Left lobe of liver (tissue), 2 donors: ENCODE measurements around the gene AQP2. TPM values are rescaled to one million over a fixed set of nuclear protein-coding genes. Genes with fewer than 3 reads are reported as not detected.

Experiments
- ATAC-seq: fragments of 200-7000 bp; cut with Tn5 transposase; one replicate; pipeline ENCODE4 v1.9.1; 2020; ENCODE audit warnings: mild to moderate bottlenecking, moderate library complexity
- DNase-seq: peaks from one replicate; pipeline ENCODE4 v3.0.0-alpha.2; 2020; ENCODE audit warnings: low spot score
- total RNA-seq: library from RNA; stranded (reverse); gene quantifications from one replicate; pipeline ENCODE4 v1.2.1, GENCODE V29; 2021
- donor health status: DM: no; HTN: no; CAD: no; lungs with moderate emphysema.
- donor health status: DM: no; HTN: yes; CAD: no.

The AQP2 gene
- total RNA-seq, 1 donor from 2014 or later = not detected

DNA sequence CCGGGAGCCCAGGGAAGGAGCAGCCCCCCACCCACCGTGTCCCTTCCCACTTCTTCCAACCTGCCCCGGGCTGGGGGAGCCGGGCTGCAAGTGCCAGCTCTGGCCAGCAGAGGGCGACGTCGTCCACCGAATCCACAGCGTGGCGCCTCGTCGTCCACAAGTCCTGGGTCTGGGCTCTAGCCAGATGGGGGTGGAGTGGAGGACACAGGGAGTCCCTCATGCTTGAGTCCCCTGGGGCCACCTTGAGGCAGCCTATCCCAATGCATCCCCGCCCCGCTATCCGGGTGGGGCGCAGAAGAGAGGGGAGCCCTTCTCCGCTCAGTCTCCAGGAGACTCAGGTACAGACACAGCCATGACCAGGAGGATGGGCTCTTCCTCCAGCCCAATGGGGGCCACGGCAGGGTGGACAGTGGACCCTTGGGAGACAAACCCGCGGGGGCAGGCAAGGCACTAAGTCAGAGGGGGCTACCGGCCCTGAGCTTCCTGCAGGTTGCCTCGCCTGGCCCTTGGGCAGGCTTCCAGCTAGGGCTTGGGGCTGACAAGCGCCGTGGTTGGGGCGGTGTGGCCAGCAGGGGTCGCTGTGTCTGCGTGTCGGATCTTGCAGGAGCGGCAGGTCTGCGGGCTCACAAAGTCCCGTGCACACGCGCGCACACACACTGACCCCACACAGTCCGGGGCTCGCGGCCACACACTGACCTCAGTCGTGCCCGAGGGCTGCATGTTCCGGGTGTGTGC, 16.7 kb downstream of the AQP2 start:
- peak; percentile 76 for ATAC-seq
- DNase-seq = peak; percentile 92

DNA sequence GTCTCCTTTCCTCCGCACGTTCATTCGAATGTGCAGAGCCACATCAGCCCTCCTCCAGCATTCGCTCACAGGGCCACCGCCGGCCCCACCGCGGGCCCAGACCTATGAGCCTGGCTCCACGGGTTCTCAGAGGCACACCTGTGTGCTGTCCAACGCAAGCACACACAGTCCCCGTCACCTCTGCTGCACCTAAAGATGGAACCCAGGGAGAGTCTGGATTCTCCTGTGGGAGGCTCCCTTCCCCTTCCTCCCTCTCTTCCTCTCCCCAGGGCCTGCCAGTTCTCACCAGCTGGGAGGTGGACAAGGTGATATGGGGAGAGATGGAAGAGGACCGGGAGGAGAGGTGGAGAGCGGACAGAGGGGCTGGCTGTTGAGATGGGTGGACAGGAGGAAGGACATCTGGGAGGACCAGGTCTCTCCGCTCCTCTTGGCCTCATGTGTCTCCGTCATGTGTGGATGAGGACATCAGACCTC, 17.3 kb downstream of the AQP2 start:
- no peak for DNase-seq
- no peak for ATAC-seq

DNA sequence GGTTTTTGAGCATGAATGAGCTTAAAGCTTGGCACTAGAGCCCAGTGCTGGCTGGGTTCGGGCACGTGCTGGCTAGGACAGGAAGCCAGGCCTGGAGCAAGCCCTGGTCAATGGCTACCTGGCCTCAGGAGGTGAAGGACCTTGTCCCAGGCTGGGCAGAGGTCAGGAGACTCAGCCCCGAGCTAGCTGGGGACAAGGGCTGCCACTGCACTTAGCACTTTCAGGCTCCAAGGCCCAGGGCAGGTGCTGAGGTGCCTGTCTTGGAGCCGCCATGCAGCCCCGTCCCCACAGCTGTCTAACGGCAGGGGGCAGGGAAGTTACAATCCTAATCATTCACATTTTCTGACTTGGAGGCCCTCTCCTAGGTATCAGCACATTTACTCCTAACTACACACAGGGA, 17.9 kb downstream of the AQP2 start:
- peak; percentile 71 for ATAC-seq
- DNase-seq = peak; percentile 91

DNA sequence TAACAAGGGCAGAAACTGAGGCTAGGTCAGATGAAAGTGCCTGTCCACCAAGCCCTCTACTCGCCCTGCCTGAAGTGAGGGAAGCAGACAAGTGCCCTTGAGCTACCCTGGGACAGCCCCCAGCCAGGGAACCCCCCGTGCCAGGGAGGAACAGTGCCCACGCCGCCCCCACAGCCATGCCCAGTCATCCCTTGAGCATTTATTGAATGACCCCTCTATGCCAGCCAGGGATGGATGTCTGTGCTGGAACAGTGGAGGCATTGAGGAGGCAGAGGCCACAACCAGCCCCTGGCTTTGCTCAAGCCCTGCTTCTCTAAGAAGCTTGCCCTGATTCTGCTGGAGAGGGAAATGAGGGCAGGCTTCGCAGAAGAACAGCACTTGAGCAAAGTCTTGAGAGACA, 18.5 kb downstream of the AQP2 start:
- DNase-seq (no peak), ATAC-seq (no peak)

DNA sequence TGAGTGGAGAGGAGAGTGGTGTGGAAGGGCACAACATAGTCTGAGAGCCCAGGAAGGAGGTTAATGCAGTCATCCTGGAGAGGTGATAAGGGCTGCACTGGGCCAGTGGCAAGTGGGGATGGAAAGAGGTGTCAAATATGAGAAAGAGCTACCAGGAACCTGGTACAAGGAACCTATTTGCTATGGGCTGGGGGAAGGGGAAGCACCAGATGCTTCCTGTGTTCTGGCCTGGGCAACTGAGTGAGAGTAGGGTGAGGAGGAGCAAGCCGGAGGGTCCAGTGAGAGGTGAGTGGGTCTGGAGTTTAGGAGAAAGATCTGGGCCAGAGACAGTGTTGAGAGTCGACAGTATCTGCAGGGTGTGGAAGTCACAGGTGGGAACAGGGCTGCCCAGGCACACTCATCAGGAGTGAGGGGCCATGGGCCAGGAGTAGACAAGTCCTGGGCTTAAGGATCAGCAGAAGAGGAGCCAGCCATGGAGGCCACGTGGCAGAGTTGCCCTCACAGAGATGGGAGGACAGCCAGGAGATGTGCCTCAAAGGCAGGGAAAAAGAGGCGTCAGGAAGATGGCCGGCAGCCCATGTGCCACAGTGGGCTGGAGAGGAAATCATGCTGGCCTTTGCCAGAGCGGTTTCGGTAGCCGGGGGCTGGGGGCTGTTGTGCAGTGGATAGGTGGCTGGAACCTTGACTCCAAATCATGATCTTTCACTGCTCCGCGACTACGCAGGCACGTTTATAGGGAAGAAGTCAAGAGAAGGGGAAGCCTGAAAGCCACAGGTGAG, 19.3 kb downstream of the AQP2 start:
- no peak for DNase-seq
- no peak for ATAC-seq

DNA sequence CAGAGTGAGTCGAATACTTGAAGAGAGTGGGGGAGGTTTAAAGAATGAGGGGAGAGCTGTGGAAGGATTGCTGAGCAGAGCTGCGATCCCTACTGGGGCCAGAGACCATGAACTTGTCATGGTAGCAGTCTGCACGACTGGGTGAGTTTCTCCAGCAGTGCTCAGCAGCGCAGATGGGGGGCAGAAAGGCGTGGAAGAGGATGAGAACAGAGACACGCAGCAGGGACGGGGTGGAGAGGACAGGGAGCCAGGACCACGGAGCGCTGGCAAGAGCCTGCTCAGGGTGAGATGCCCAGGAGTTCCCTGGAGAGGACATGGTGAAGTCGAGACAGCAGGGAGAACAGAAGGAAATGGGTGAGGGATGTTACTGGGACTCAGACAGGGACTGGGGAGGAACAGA, 20.1 kb downstream of the AQP2 start:
- DNase-seq (no peak), ATAC-seq (no peak)

DNA sequence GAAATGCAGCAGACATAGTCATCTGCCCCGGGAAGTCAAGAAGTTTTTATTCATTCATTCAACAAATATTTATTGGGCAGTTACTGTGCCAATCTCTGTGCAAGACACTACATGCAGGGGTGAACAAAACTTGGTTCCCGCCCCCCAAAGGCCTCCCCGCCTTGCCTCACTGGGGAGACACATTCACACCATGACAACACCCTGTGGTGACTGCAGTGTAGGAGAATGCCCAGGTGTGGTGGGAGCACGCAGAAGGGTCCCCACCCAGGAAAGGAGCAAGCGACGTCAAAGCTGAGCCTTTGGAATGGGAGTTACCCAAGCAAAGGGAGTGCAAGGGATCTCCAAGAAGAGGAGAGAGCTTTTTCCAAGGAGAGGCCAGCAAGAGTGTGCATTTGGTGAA, 20.6 kb downstream of the AQP2 start:
- ATAC-seq (no peak), DNase-seq (no peak)

DNA sequence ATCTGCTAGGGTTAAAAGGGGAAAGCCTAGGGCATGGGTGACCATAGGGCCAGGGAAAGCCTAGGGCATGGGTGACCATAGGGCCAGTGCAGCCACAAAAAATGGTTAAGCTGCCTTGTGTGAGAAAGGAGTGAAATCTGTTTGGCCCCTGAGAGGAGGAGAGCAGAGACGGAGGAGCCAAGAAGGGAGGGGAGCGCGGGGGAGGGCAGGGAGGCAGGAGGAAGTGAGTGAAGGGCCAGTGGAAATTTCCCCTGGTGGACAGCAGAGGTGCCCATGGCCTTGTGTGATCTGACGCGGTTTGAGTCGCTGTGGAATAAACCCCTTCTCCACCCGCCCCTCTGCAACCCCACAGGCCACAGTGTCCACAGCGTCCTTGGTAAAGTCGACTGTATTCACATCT, 21.6 kb downstream of the AQP2 start:
- ATAC-seq = no peak
- no peak for DNase-seq

DNA sequence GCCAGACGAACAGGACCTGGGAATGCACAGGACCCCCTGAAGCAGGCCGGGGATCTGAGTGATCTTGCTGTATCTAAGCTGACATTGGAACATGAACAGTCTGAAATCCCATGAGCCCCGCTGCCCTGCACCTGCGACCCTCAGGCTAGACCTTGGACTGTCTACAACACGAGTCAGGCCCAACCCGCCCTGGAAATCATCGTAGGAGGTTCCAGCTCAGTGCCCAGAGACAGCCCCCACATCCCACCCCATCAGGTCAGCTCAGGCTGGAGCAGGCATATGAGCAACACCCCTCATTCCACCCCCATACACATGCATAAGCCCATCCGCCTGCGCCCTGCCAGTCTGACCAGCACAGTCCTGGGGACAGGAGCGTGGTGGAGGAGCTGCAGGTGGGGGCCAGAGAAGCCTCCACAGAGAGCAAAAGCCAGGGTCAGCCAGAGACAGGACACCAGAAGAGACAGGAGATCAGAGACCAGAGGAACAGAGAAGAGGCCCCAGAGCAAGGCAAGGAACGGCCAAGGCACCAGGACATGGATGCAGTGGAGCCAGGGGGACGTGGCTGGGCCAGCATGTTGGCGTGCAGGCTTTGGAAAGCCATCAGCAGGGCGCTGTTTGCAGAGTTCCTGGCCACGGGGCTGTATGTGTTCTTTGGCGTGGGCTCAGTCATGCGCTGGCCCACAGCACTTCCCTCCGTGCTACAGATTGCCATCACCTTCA, 22.3 kb downstream of the AQP2 start, which contains the start of gene AQP6:
Gene AQP6, plus strand, starts transcription at position 307 of the 720 bp plus-strand sequence. Its CDS starts 227 bp downstream, at position 534.
- ATAC-seq (peak; percentile 75), DNase-seq (peak; percentile 81)

DNA sequence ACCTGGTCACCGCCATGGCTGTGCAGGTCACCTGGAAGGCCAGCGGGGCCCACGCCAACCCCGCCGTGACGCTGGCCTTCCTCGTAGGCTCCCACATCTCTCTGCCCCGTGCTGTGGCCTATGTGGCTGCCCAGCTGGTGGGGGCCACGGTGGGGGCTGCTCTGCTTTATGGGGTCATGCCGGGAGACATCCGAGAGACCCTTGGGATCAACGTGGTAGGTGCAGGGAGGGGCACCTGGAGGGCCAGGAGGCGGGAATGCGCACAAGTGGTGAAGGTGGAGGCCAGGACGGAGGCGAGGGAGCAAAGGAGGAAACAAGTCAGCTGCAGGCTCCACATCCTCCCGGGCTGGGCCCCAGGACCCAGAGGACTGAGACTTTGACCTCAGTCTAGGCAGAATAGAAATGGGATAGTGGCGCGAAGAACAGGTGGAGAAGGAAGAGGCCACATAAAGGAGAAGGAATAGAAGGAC, 22.9 kb downstream of the AQP2 start:
- no peak for DNase-seq
- peak; percentile 52 for ATAC-seq

DNA sequence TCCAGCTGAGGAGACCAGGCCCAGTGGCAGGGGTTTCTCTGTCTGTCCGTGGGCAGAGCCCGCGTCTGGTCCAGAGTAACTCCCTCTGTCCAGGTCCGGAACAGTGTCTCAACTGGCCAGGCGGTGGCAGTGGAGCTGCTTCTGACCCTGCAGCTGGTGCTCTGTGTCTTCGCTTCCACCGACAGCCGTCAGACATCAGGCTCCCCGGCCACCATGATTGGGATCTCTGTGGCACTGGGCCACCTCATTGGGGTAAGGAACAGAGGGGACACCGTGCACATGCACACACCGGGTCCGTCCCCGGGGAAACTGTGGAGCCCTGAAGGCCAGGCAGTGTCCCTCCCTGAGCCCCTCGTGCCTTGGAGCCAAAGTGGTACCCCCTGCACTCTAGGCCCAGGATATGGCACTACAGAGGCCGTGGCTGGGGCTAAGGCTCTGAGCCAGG, 23.7 kb downstream of the AQP2 start:
- DNase-seq (peak; percentile 67), ATAC-seq (peak; percentile 84)

DNA sequence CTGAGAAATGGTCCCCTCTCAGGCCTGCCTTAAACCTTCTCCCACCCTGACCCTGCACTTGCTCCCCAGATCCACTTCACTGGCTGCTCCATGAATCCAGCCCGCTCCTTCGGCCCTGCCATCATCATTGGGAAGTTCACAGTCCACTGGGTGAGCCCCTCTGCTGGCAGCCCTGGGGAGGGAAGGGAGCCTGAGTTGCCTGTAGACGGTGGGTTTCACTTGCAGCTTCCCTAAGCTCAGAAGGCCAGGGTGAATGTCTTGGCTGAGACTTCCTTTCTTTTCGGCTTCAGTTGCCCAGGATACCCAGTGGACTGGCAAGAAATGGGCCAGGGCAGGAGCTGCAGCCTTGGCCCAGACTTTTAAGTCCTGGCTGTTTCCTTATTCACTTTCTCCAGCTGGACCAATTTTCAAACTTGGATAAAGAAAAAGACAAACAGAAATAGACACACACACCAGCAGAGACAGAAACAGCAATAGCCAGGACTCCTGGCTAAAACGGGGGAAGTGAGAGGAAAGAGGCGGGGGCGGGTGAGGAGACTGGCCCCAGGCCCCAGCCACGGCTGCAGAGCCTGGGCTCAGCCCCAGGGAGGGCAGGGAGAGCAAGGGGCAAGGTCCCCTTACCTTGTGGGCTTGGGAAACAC, 24.3 kb downstream of the AQP2 start:
- no peak for DNase-seq

DNA sequence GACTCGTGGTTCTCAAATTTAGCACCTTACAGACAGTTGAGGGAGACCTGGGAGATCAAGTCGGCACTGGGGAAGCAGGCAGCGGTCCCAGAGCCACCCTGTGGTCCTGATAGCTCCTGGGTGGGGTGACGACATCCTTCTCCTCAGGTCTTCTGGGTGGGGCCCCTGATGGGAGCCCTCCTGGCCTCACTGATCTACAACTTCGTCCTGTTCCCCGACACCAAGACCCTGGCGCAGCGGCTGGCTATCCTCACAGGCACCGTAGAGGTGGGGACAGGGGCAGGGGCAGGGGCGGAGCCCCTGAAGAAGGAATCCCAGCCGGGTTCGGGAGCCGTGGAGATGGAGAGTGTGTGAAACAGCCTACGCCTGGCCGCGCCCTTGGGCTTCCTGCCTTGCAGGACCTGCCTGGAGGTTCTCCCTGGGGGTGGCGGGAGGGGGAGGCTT, 24.8 kb downstream of the AQP2 start:
- DNase-seq = no peak
- no peak for ATAC-seq

More for the DNA sequence above, 24.3 kb downstream of the AQP2 start:
- no peak for ATAC-seq

DNA sequence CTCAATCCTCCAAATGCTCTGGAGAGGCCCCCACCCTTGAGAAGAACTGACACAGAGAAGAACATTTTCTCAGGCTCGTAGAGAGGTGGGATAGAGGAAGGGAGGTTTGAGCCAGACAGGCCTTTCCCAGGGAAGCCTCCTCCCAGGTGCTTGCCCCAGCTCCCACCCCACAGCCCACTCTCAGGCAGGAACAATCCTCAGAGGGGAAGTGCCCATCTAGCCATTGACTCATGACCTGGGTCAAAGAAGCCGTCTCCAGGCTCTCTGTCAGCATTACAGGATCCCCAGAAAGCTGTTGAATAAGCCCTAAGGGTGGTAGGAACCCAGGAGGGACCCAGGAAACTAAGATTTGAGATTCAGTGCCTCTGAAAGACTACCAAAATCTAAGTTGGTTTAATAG, 26.0 kb downstream of the AQP2 start:
- ATAC-seq (no peak), DNase-seq (no peak)

DNA sequence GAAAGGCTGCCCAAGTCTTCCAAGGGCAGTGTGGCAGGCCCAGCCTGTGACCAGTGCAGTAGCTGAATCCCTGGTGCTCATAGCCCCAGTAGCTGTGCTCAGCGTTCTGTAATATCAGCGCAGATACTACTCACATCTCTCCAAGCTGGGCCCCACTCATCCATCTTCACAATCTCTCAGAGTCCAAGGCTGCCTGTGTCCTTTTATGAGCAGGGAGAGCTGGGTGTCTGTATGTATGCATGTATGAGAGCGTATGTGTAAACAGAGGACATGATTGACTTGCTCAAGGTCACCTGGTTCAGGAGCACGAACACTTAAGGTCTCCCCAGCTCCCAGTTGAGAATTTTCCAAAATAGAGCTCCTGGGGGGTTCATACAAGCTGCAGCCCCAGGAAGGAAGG, 27.6 kb downstream of the AQP2 start:
- ATAC-seq = no peak
- DNase-seq = no peak

DNA sequence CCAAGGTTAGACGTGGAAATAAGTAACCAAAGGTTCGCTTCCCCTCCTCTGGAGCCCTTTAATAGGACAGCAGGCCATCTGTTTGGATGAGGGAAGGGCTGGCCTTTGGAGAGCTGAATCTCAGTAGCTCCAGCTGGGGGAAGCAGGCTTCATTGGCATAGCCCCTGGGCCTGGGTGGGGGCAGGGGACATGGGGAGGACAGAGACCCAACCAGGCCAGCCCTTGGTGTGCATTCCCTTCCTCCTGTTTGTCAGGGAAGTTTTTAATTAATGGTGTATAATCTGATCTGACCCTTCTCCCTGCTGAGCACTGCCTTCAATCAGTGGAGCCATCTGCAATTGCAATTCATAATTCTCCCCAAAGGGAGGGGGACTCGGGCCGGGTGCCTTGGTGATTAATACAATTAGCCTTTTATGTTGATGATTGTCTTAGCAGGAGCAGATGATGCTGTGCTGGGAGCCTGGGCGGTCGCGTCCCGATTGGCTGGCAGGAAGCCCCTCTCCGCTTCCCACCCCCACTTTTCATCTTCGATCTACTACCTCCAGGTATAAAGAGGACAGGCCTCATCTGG, 28.6 kb downstream of the AQP2 start:
- DNase-seq = no peak
- ATAC-seq = no peak

DNA sequence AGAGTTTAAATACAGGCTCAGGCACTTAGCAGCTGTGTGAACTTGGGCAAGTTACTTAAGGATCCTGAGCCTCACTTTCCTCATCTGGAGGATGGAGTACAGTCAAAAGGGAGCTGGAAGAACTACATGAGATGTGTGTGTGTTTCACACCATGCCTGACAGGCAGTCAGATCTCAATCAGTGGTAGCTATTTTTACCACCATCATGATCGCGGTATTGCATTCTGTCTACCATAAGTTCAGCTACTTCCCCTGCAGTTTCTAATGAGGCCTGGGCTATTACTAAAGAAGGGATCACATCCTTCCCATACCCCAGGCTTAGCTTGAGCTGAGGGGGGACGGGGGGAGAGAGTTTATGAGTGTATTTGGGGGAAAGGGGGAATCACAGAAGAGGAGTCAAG, 29.3 kb downstream of the AQP2 start:
- ATAC-seq (no peak), DNase-seq (no peak)

DNA sequence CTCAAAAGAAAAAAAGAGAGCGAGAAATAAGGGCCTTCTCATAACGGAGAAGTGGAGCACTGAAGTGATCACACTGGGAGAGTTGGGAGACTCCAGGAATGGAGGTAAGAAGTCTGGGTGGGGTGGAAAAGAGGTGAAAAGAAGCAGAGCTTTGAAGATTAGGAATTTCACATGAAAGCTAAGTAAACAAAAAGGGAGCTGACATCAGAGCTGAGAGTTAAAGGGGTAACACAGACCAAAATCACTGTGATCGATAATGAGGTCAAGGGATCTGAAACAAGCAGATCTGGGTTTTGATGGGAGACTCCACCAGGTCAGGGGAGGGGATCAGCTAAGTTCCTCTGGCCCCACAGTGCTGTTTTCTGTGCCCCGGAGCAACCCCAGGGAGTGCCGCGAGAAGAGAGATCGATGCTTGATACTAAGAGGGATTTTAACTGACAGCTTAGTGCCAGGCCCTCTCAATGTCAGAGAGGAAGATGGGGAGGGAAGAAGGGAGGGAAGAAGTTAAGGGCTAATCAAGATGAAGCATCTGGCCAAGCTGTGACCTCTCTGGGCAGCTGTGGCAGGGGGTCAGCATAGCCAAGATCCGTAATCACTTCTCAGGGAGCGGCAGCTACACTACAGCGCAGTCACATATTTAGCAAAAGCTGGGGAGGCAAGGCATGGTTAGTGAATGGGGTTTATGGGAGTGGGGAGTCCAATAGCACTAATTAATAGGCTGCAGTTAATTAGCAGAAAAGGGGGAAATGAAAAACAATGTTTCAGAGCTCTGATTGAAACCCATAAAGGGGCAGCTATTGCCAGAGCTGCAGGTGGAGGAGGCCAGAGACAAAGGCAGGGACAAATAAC, 30.2 kb downstream of the AQP2 start:
- ATAC-seq = peak; percentile 18
- no peak for DNase-seq
